Stimulated activated CD4-positive, alpha-beta T cell treated with anti-CD3 and anti-CD28 coated beads, Interleukin-1b, Interleukin-23, amount 100 ng/mL, for 1 hour (primary cell): Measurements from ENCODE around the gene TEX12.
"Not testable (repeated sequence)": the region's sequence is repeated elsewhere in the genome, so short reads cannot be mapped to it uniquely, and the experiment has no call there.

Source experiments
- DNase-seq, 2 donors: peaks; one replicate each; pipeline ENCODE4 v3.0.0-alpha.2; 2020; ENCODE audit warnings: low read depth in 2 of 2

TEX12 gene

GRCh38 chr11:112163875-112164685 is 3.1 kb upstream of the TEX12 start, which contains the start of gene IL18:
TSS of gene IL18 (minus strand) at chr11:112164094. CDS start at chr11:112155053, 9,041 bp downstream.
- DNase-seq = no peak

GRCh38 chr11:112165049-112165448 is 2.1 kb upstream of the TEX12 start:
- no peak for DNase-seq

- no peak for DNase-seq
These were observed 610 bp upstream of the TEX12 start for GRCh38 chr11:112166562-112166961.

- DNase-seq = no peak
These were observed 5.3 kb downstream of the TEX12 start for GRCh38 chr11:112172362-112172994.

GRCh38 chr11:112173152-112173551 is 6.0 kb downstream of the TEX12 start:
- no peak for DNase-seq

- DNase-seq = no peak
These were observed 7.8 kb downstream of the TEX12 start, which contains the start of gene BCO2 for GRCh38 chr11:112174789-112175598. TSS of gene BCO2 (plus strand) at chr11:112175512. CDS start at chr11:112175602, 90 bp downstream.

GRCh38 chr11:112175599-112175952 is 8.4 kb downstream of the TEX12 start:
- no peak for DNase-seq

GRCh38 chr11:112176077-112176476 is 8.9 kb downstream of the TEX12 start:
- DNase-seq = no peak

GRCh38 chr11:112177589-112177988 is 10.4 kb downstream of the TEX12 start:
- DNase-seq = no peak

GRCh38 chr11:112178428-112178827 is 11.3 kb downstream of the TEX12 start:
- DNase-seq = no peak

- no peak for DNase-seq
These were observed 11.8 kb downstream of the TEX12 start for GRCh38 chr11:112178936-112179335.

- DNase-seq = no peak
These were observed 12.4 kb downstream of the TEX12 start for GRCh38 chr11:112179601-112180000.

- DNase-seq = no peak
These were observed 15.7 kb downstream of the TEX12 start for GRCh38 chr11:112182867-112183266.

GRCh38 chr11:112185883-112186282 is 18.7 kb downstream of the TEX12 start:
- no peak for DNase-seq

- DNase-seq = no peak
These were observed 19.1 kb downstream of the TEX12 start for GRCh38 chr11:112186304-112186703.

- DNase-seq = not testable (repeated sequence)
These were observed 27.9 kb downstream of the TEX12 start for GRCh38 chr11:112195113-112195512.

GRCh38 chr11:112195951-112196351 is 28.8 kb downstream of the TEX12 start:
- no peak for DNase-seq

- no peak for DNase-seq
These were observed 29.4 kb downstream of the TEX12 start for GRCh38 chr11:112196519-112197087.

GRCh38 chr11:112199101-112199500 is 31.9 kb downstream of the TEX12 start:
- not testable (repeated sequence) for DNase-seq

- DNase-seq = no peak
These were observed 33.1 kb downstream of the TEX12 start for GRCh38 chr11:112200252-112200651.

GRCh38 chr11:112206071-112206470 is 38.9 kb downstream of the TEX12 start:
- DNase-seq = no peak

GRCh38 chr11:112210890-112211289 is 43.7 kb downstream of the TEX12 start:
- DNase-seq = no peak
